ENCODE results near the gene PAGE1. TPM values are rescaled to one million over a fixed set of nuclear protein-coding genes. Genes with fewer than 3 reads are reported as not detected.
"Not testable (repeated sequence)": the region's sequence is repeated elsewhere in the genome, so short reads cannot be mapped to it uniquely, and the experiment has no call there.

The PAGE1 gene
- not detected in 2 replicates for total RNA-seq (ENCODE audit: low replicate concordance)

DNA sequence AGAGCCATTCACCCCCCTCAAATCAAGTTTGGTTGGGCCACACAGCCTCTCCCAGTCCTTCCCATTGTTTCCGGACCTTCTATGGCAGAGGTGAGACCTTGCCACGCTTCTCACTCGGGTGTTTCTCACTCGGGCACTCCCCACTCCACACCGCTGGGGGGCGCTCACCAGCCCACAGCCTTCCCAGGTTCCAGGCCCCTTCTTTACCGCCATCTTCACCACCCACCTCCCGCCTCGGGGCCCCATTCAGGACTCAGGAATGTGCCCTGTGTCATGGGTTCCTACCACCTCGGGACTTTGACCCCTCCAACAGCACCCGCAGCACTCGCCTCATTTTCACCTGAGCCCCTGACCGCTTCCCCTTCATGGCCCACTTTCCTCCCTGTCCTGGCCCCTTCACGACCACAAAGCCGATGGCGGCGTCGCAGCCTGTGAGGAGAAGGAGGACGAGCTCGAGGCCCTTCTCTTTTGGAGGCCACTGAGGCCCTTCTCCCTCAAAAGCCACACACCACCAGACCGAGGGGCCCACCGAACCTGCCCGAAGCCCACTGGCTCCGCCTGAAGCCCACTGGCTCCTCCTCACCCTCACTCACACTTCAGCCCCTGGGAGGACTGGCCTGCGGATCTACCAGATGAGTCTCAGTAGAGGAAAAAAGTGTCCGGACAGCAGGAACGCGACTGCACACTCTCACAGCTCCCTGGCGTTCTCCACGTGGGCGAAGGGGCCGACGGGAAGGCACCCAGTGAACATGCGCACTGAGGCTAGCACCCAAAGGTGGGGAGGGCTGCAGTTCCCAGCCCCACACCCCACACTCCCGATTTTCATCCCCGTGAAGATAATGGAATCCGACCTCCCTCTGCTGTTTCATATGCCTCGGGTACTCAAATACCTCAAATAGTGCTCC, at the start of gene PAGE1:
Gene PAGE1, minus strand, starts transcription at position 709 of the 905 bp plus-strand sequence. CDS start 1,214 bp downstream, outside the sequence.
- H3K4me1 ChIP-seq: no peaks in the 10 kb centered on the region
- TF ChIP-seq EZH2 (IDR thresholded peaks at IDR 0.05) (no peak), EZH2phosphoT487 (IDR thresholded peaks at IDR 0.05) (no peak)
- TF ChIP-seq, protein P1, sequence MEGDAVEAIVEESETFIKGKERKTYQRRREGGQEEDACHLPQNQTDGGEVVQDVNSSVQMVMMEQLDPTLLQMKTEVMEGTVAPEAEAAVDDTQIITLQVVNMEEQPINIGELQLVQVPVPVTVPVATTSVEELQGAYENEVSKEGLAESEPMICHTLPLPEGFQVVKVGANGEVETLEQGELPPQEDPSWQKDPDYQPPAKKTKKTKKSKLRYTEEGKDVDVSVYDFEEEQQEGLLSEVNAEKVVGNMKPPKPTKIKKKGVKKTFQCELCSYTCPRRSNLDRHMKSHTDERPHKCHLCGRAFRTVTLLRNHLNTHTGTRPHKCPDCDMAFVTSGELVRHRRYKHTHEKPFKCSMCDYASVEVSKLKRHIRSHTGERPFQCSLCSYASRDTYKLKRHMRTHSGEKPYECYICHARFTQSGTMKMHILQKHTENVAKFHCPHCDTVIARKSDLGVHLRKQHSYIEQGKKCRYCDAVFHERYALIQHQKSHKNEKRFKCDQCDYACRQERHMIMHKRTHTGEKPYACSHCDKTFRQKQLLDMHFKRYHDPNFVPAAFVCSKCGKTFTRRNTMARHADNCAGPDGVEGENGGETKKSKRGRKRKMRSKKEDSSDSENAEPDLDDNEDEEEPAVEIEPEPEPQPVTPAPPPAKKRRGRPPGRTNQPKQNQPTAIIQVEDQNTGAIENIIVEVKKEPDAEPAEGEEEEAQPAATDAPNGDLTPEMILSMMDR (IDR thresholded peaks at IDR 0.05): no peak
- peaks cover 3% of the 10 kb centered on the region for H3K9me3 Mint-ChIP-seq
- H3K27ac ChIP-seq: no peak within 1 kb of the TSS
- no peaks in the 10 kb centered on the region for H3F3A ChIP-seq (ENCODE audit: low read depth)
- H4K20me1 ChIP-seq (ENCODE audit: low read depth): no peaks in the 10 kb centered on the region
- no peaks in the 10 kb centered on the region for H3K79me2 ChIP-seq (ENCODE audit: low read depth)
- H3K36me3 Mint-ChIP-seq: no peaks in the 10 kb centered on the region
- no peaks in the 10 kb centered on the region for H3K4me1 Mint-ChIP-seq
- H3K27me3 Mint-ChIP-seq (ENCODE audit: insufficient read depth, low read depth): no peaks in the 10 kb centered on the region
- no peak within 1 kb of the TSS for H2AFZ ChIP-seq (replicated peaks)
- H3K27ac Mint-ChIP-seq: no peak within 1 kb of the TSS
- H3K4me3 Mint-ChIP-seq: no peak within 1 kb of the TSS
- no peak for DNase-seq (ENCODE audit: low spot score)
- no peaks in the 10 kb centered on the region for H3K27me3 ChIP-seq
- no peak within 1 kb of the TSS for H3K9ac ChIP-seq
- no peaks in the 10 kb centered on the region for H3K9me3 ChIP-seq (ENCODE audit: low read depth)
- no peak within 1 kb of the TSS for H3K4me2 ChIP-seq
- H3K36me3 ChIP-seq: no peaks in the 10 kb centered on the region
- H3K4me3 ChIP-seq: no peak within 1 kb of the TSS

DNA sequence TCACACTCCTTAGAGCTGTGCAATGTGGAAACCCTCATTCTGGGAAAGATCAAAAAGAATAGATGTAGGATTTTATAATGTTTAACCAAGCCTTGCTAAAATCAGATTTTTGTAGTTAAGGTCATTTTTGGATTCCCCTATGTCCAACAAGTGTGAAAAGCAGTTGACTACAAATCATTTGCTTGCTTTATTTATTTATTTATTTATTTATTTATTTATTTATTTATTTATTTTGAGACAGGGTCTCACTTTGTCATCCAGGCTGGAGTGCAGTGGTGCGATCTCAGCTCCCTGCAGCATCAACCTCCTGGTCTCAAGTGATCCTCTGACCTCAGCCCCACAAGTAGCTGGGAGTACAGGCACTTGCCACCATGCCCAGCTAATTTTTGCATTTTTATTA, 45.7 kb upstream of the PAGE1 start:
- H2AFZ ChIP-seq (replicated peaks); H3K9me3 Mint-ChIP-seq; DNase-seq (ENCODE audit: low spot score); H3K4me1 Mint-ChIP-seq; H3K79me2 ChIP-seq (ENCODE audit: low read depth); H3K36me3 ChIP-seq; H3K4me2 ChIP-seq; H3K36me3 Mint-ChIP-seq; H3K27me3 ChIP-seq; H3F3A ChIP-seq (ENCODE audit: low read depth); H3K27ac ChIP-seq; H3K9me3 ChIP-seq (ENCODE audit: low read depth); H4K20me1 ChIP-seq (ENCODE audit: low read depth); H3K27me3 Mint-ChIP-seq (ENCODE audit: insufficient read depth, low read depth); H3K4me1 ChIP-seq; H3K27ac Mint-ChIP-seq; H3K4me3 ChIP-seq; H3K9ac ChIP-seq; H3K4me3 Mint-ChIP-seq: not testable (repeated sequence)

DNA sequence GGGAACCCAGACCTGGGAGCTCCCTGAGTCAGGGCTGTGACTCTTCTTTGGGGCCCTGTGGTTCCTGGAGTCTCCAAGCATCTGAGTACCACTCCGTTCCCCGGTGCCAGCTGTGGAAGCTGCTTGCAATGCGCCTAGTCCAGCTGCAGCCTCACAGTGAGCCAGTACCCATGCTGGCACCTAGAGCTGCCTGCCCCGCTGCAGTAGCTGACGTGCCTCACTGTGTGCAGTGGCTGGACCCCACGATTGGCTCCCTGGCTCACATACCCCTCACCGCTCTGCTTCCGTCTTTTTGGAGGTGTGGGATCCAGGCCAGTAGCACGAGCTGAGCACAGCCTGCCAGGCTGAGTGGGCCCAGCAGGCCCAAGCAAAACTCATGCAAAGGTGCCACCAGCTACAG, 32.1 kb upstream of the PAGE1 start:
- Histone ChIP-seq H3K27ac (no peak overlapping the region), H3K27me3 (no peaks in the 10 kb centered on the region), H2AFZ (replicated peaks) (no peak overlapping the region), H3K36me3 (no peaks in the 10 kb centered on the region), H3K4me2 (no peak overlapping the region), H3K9ac (no peak overlapping the region), H3K4me1 (no peaks in the 10 kb centered on the region), H3K9me3 (ENCODE audit: low read depth) (no peaks in the 10 kb centered on the region), H3K79me2 (ENCODE audit: low read depth) (no peaks in the 10 kb centered on the region), H3K4me3 (no peak overlapping the region), H3F3A (ENCODE audit: low read depth) (no peaks in the 10 kb centered on the region), H4K20me1 (ENCODE audit: low read depth) (no peaks in the 10 kb centered on the region)
- H3K27ac Mint-ChIP-seq: no peak overlapping the region
- peaks cover 2% of the 10 kb centered on the region for H3K27me3 Mint-ChIP-seq (ENCODE audit: insufficient read depth, low read depth)
- H3K4me3 Mint-ChIP-seq: no peak overlapping the region
- H3K9me3 Mint-ChIP-seq: no peaks in the 10 kb centered on the region
- DNase-seq (ENCODE audit: low spot score): no peak
- H3K4me1 Mint-ChIP-seq: peaks cover 5% of the 10 kb centered on the region
- H3K36me3 Mint-ChIP-seq: no peaks in the 10 kb centered on the region
- TF ChIP-seq EZH2 (IDR thresholded peaks at IDR 0.05): no peak
- TF ChIP-seq, protein P1 (IDR thresholded peaks at IDR 0.05): no peak

- H3K9me3 Mint-ChIP-seq: no peaks in the 10 kb centered on the region
- no peaks in the 10 kb centered on the region for H3F3A ChIP-seq (ENCODE audit: low read depth)
- H3K4me3 Mint-ChIP-seq: no peak overlapping the region
- no peaks in the 10 kb centered on the region for H4K20me1 ChIP-seq (ENCODE audit: low read depth)
- H3K79me2 ChIP-seq (ENCODE audit: low read depth): no peaks in the 10 kb centered on the region
- H3K36me3 Mint-ChIP-seq: no peaks in the 10 kb centered on the region
- no peak overlapping the region for H3K4me2 ChIP-seq
- H3K9me3 ChIP-seq (ENCODE audit: low read depth): no peaks in the 10 kb centered on the region
- H3K27me3 ChIP-seq: no peaks in the 10 kb centered on the region
- no peaks in the 10 kb centered on the region for H3K4me1 ChIP-seq
- peaks cover 5% of the 10 kb centered on the region for H3K4me1 Mint-ChIP-seq
- no peak overlapping the region for H3K4me3 ChIP-seq
- no peak overlapping the region for H3K9ac ChIP-seq
- no peak for TF ChIP-seq EZH2phosphoT487 (IDR thresholded peaks at IDR 0.05)
- TF ChIP-seq EZH2 (IDR thresholded peaks at IDR 0.05): no peak
- TF ChIP-seq, protein P1 (IDR thresholded peaks at IDR 0.05): no peak
- no peak for DNase-seq (ENCODE audit: low spot score)
- H3K27me3 Mint-ChIP-seq (ENCODE audit: insufficient read depth, low read depth): peaks cover 2% of the 10 kb centered on the region
- no peak overlapping the region for H3K27ac ChIP-seq
- no peak overlapping the region for H3K27ac Mint-ChIP-seq
- H2AFZ ChIP-seq (replicated peaks): no peak overlapping the region
- H3K36me3 ChIP-seq: no peaks in the 10 kb centered on the region
Observed at GRCh38 chrX:49726966-49727365, 31.2 kb upstream of the PAGE1 start.
